GM23338 (cell line): ENCODE measurements around the gene PRSS27.

Source experiments
- CTCF ChIP-seq, 2 experiments: fragments of 200-600 bp in 1 of 2; sonication (generic) in 1 of 2; conservative IDR thresholded peaks; 2 replicates each; pipeline versions ENCODE4 v1.5.1 to v1.6.1; 2016 to 2017; ENCODE audit warnings: antibody characterized with exemption in 2 of 2, low read depth in 2 of 2, mild to moderate bottlenecking in 2 of 2, moderate library complexity in 1 of 2
- ETS1 ChIP-seq: IDR thresholded peaks from 2 replicates; pipeline ENCODE4 v1.6.1; 2016; ENCODE audit warnings: antibody characterized with exemption
- EZH2 ChIP-seq: fragments of 200-600 bp; sonication (generic); IDR thresholded peaks from one replicate; pipeline ENCODE4 v1.8.0; 2017; ENCODE audit warnings: antibody characterized with exemption, mild to moderate bottlenecking, low read depth; ENCODE audit not compliant: unreplicated experiment
- EZH2phosphoT487 ChIP-seq: fragments of 200-600 bp; sonication (generic); IDR thresholded peaks from one replicate; pipeline ENCODE4 v1.8.1; 2018; ENCODE audit warnings: antibody characterized with exemption; ENCODE audit not compliant: unreplicated experiment
- JUNB ChIP-seq: IDR thresholded peaks from one replicate; pipeline ENCODE4 v1.6.1; 2016; ENCODE audit warnings: antibody characterized with exemption; ENCODE audit not compliant: unreplicated experiment
- POLR2AphosphoS5 ChIP-seq: IDR thresholded peaks from 2 replicates; pipeline ENCODE4 v1.6.1; 2016; ENCODE audit warnings: antibody characterized with exemption, low read depth
- REST ChIP-seq: IDR thresholded peaks from one replicate; pipeline ENCODE4 v1.6.1; 2018; ENCODE audit warnings: antibody characterized with exemption; ENCODE audit not compliant: unreplicated experiment
- ZNF331 ChIP-seq: fragments of 250-450 bp; sonication (Bioruptor Pico); IDR thresholded peaks from 2 replicates; pipeline ENCODE4 v1.5.0; 2020; ENCODE audit warnings: low read depth, mild to moderate bottlenecking, moderate library complexity

- TF ChIP-seq CTCF (conservative IDR thresholded peaks at IDR 0.05; ENCODE audit: low read depth in 2 of 2) (no peak), REST (no peak), POLR2AphosphoS5 (no peak), JUNB (no peak), EZH2 (no peak), ETS1 (no peak), ZNF331 (no peak), EZH2phosphoT487 (no peak)
Observed at GRCh38 chr16:2701713-2702437, 18.1 kb downstream of the PRSS27 start.
